ENCODE data around the gene CTH. TPM values are rescaled to one million over a fixed set of nuclear protein-coding genes. Genes with fewer than 3 reads are reported as not detected.

The CTH gene
- total and polyA plus RNA-seq, 2 of the 13 experiments (the other 11 are each of a cell fraction or from before 2014, with no cell fraction given): 8.7 to 19.7 TPM

DNA sequence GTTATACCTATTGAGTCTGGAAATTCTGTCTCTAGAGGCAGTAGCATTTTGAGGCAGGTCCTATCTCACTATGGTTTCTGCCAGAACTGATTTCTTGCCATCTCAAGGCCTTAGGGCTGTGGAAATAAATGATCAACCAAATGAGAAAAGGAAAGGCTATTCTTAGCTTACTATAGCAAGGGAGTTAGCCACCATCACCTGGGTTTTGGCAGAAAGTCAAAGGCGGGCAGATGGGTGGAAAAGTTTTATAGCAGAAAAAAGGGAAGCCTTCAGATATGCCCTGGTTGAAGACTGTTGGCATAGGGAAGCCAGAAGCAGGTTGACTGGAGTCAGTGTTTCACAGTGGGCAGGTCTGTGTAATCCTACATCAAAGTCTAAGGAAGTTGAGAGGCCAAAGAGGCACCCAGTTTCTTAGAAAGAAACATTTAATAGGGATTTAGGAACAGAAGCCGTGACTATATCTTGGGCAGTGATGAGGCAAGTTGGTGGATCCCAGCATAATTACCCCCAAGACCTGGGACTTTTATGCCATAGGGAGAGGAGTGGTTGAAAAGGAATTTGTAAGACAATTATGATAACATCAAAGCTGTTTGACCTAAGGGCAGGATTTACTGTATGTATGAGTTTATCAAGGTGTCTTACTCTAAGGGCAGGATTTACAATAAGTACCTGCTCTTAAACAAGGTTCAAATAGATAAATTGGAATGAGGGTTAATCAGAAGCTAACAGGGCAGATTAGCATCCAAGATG is 29.7 kb downstream of the CTH start:
- FAIRE-seq (no peak), ATAC-seq (no peak), DNase-seq (ENCODE audit: low spot score) (no peak)
- no peaks in the 10 kb centered on the region for H3K9me3 ChIP-seq (ENCODE audit: low read length)
- H3K79me2 ChIP-seq (ENCODE audit: insufficient read depth, low read length): no peaks in the 10 kb centered on the region
- no TSS peak for BruUV-seq (replicated peaks)
- no peak overlapping the region for H3K4me3 ChIP-seq (replicated peaks in 1 of 3; ENCODE audit: insufficient read depth in 1 of 3, low read depth in 2 of 3, low read length in 3 of 3)
- 92% methylated on average over 2 of the region's 2 CpGs for WGBS (ENCODE audit: low lambda C conversion rate)
- H3K27ac ChIP-seq (ENCODE audit: extremely low read length, insufficient read depth, low read length): no peak overlapping the region
- H3K27me3 ChIP-seq (ENCODE audit: control insufficient read depth in 1 of 2, insufficient read depth in 2 of 2, low read length in 2 of 2): no peaks in the 10 kb centered on the region
- H3K4me1 ChIP-seq (ENCODE audit: insufficient read depth, low read length): no peaks in the 10 kb centered on the region
- H4K20me1 ChIP-seq (ENCODE audit: insufficient read depth, low read length): no peaks in the 10 kb centered on the region
- H3K4me2 ChIP-seq (ENCODE audit: low read depth, low read length): no peak overlapping the region
- CTCF ChIA-PET (ENCODE audit: low intra/inter-chr PET ratio, low total read pairs): no interaction called here
- peaks cover 3 to 25% of the 10 kb centered on the region in 2 experiments; a peak in 4 of 5 replicates for H3K36me3 ChIP-seq (replicated peaks in 1 of 2; ENCODE audit: control insufficient read depth in 1 of 2, insufficient read depth in 2 of 2, low read length in 2 of 2)
- intact Hi-C loops (cut with micrococcal nuclease; ENCODE audit: unreplicated experiment) (no loop called here), in situ Hi-C loops (cut with HindIII; ENCODE audit: extremely low pct_ligation_motif_present, low pct_unique_long_range_greater_than_20kb) (no loop called here)
- TF ChIP-seq RBM22 (optimal IDR thresholded peaks at IDR 0.05; ENCODE audit: low read length) (peak; percentile 35), DPF2 (CRISPR knock-in tag; IDR thresholded peaks at IDR 0.05; ENCODE audit: borderline replicate concordance, low read depth) (no peak), MTA3 (CRISPR knock-in tag; IDR thresholded peaks at IDR 0.05) (no peak), PHB2 (IDR thresholded peaks at IDR 0.05; ENCODE audit: partially characterized antibody) (no peak)
- no peak overlapping the region for H3K9ac ChIP-seq (ENCODE audit: insufficient read depth, low read depth, low read length)
- no peak overlapping the region for H2AFZ ChIP-seq (ENCODE audit: low read length)
- POLR2A ChIA-PET: no interaction called here

DNA sequence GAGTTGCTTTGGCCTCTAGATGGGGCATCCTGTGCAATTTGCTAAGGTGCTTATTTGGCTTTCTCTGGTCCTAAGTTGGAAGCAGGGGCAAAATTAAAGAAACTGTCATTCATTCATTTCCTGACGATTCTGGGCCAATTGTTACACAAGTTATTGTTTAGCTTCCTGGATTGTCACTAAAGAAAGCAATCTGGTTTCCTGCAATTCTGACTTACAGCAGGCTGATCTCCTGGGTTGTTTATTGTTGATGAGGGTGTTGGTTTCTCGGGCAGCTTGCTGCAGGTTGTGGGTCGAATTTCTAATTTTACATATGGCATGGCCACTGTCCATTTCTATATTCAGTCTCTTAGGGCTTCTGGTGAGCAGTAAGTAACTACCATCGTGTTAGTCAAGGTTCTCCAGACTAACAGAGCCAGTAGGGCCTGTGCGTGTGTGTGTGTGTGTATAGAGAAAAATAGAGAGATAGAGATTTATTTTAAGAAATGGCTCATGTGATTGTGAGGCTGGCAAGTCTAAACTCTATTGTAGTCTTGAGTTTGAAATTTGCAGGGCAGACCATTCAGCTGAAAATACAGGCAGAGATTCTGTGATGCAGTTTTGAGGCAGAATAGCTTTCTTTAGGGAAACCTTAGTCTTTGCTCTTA is 30.4 kb downstream of the CTH start:
- Histone ChIP-seq H4K20me1 (ENCODE audit: insufficient read depth, low read length) (no peaks in the 10 kb centered on the region), H2AFZ (ENCODE audit: low read length) (no peak overlapping the region), H3K9me3 (ENCODE audit: low read length) (no peaks in the 10 kb centered on the region), H3K27ac (ENCODE audit: extremely low read length, insufficient read depth, low read length) (no peak overlapping the region), H3K4me3 (replicated peaks in 1 of 3; ENCODE audit: insufficient read depth in 1 of 3, low read depth in 2 of 3, low read length in 3 of 3) (no peak overlapping the region), H3K4me2 (ENCODE audit: low read depth, low read length) (no peak overlapping the region), H3K27me3 (ENCODE audit: control insufficient read depth in 1 of 2, insufficient read depth in 2 of 2, low read length in 2 of 2) (no peaks in the 10 kb centered on the region), H3K4me1 (ENCODE audit: insufficient read depth, low read length) (no peaks in the 10 kb centered on the region), H3K36me3 (replicated peaks in 1 of 2; ENCODE audit: control insufficient read depth in 1 of 2, insufficient read depth in 2 of 2, low read length in 2 of 2) (peaks cover 3 to 24% of the 10 kb centered on the region in 2 experiments; a peak in 3 of 5 replicates), H3K9ac (ENCODE audit: insufficient read depth, low read depth, low read length) (no peak overlapping the region), H3K79me2 (ENCODE audit: insufficient read depth, low read length) (no peaks in the 10 kb centered on the region)
- WGBS (ENCODE audit: low lambda C conversion rate): 71% methylated on average over 5 of the region's 5 CpGs
- in situ Hi-C loops (cut with HindIII; ENCODE audit: extremely low pct_ligation_motif_present, low pct_unique_long_range_greater_than_20kb) (no loop called here), intact Hi-C loops (cut with micrococcal nuclease; ENCODE audit: unreplicated experiment) (no loop called here)
- DNase-seq (ENCODE audit: low spot score) (no peak), ATAC-seq (no peak), FAIRE-seq (no peak)
- no TSS peak for BruUV-seq (replicated peaks)
- CTCF ChIA-PET (ENCODE audit: low intra/inter-chr PET ratio, low total read pairs): no interaction called here
- POLR2A ChIA-PET: no interaction called here
- TF ChIP-seq GZF1 (CRISPR knock-in tag; IDR thresholded peaks at IDR 0.05): no peak
- no peak for TF ChIP-seq PRPF4 (IDR thresholded peaks at IDR 0.05; ENCODE audit: low read depth, low read length, poor library complexity, severe bottlenecking)
- no peak for TF ChIP-seq KDM4B (CRISPR knock-in tag; IDR thresholded peaks at IDR 0.05)
- TF ChIP-seq POGZ (CRISPR knock-in tag; IDR thresholded peaks at IDR 0.05): no peak
- no peak for TF ChIP-seq DPF2 (CRISPR knock-in tag; IDR thresholded peaks at IDR 0.05; ENCODE audit: borderline replicate concordance, low read depth)
- TF ChIP-seq YY1 (IDR thresholded peaks at IDR 0.05; ENCODE audit: insufficient read depth, insufficient replicate concordance, low read depth, low read length): no peak
- TF ChIP-seq, protein P1, sequence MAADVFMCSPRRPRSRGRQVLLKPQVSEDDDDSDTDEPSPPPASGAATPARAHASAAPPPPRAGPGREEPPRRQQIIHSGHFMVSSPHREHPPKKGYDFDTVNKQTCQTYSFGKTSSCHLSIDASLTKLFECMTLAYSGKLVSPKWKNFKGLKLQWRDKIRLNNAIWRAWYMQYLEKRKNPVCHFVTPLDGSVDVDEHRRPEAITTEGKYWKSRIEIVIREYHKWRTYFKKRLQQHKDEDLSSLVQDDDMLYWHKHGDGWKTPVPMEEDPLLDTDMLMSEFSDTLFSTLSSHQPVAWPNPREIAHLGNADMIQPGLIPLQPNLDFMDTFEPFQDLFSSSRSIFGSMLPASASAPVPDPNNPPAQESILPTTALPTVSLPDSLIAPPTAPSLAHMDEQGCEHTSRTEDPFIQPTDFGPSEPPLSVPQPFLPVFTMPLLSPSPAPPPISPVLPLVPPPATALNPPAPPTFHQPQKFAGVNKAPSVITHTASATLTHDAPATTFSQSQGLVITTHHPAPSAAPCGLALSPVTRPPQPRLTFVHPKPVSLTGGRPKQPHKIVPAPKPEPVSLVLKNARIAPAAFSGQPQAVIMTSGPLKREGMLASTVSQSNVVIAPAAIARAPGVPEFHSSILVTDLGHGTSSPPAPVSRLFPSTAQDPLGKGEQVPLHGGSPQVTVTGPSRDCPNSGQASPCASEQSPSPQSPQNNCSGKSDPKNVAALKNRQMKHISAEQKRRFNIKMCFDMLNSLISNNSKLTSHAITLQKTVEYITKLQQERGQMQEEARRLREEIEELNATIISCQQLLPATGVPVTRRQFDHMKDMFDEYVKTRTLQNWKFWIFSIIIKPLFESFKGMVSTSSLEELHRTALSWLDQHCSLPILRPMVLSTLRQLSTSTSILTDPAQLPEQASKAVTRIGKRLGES (CRISPR knock-in tag; IDR thresholded peaks at IDR 0.05; ENCODE audit: borderline replicate concordance): no peak
- TF ChIP-seq ZFP82 (CRISPR knock-in tag; IDR thresholded peaks at IDR 0.05; ENCODE audit: borderline replicate concordance): no peak
- no peak for TF ChIP-seq ZFP90 (CRISPR knock-in tag; IDR thresholded peaks at IDR 0.05; ENCODE audit: borderline replicate concordance)
- no peak for TF ChIP-seq MED13 (CRISPR knock-in tag; IDR thresholded peaks at IDR 0.05)
- TF ChIP-seq EEA1 (CRISPR knock-in tag; IDR thresholded peaks at IDR 0.05; ENCODE audit: borderline replicate concordance): no peak
- TF ChIP-seq ZNF850 (CRISPR knock-in tag; conservative IDR thresholded peaks at IDR 0.05): no peak
- no peak for TF ChIP-seq ZNF296 (CRISPR knock-in tag; conservative IDR thresholded peaks at IDR 0.05)

Measured in HepG2 (cell line).